ENCODE results near the gene SCAF11.

- TF ChIP-seq, protein P1, sequence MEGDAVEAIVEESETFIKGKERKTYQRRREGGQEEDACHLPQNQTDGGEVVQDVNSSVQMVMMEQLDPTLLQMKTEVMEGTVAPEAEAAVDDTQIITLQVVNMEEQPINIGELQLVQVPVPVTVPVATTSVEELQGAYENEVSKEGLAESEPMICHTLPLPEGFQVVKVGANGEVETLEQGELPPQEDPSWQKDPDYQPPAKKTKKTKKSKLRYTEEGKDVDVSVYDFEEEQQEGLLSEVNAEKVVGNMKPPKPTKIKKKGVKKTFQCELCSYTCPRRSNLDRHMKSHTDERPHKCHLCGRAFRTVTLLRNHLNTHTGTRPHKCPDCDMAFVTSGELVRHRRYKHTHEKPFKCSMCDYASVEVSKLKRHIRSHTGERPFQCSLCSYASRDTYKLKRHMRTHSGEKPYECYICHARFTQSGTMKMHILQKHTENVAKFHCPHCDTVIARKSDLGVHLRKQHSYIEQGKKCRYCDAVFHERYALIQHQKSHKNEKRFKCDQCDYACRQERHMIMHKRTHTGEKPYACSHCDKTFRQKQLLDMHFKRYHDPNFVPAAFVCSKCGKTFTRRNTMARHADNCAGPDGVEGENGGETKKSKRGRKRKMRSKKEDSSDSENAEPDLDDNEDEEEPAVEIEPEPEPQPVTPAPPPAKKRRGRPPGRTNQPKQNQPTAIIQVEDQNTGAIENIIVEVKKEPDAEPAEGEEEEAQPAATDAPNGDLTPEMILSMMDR (IDR thresholded peaks at IDR 0.05): no peak
- TF ChIP-seq EZH2phosphoT487 (IDR thresholded peaks at IDR 0.05) (no peak), EZH2 (IDR thresholded peaks at IDR 0.05) (no peak)
Measured at GRCh38 chr12:45872446-45872845, 117.9 kb downstream of the SCAF11 start.

Data from neural progenitor cell (in vitro differentiated cells).